BLaER1 (cell line): ENCODE data around the gene C3orf18.

Source experiments
- H3K27ac ChIP-seq: shearing (Covaris generic); formaldehyde crosslinking; 2 replicates; pipeline ENCODE4 v1.8.1; 2022
- H3K27me3 ChIP-seq: shearing (Covaris generic); formaldehyde crosslinking; 2 replicates; pipeline ENCODE4 v1.8.1; 2022
- H3K36me3 ChIP-seq: shearing (Covaris generic); formaldehyde crosslinking; 2 replicates; pipeline ENCODE4 v1.8.1; 2022
- H3K4me1 ChIP-seq: shearing (Covaris generic); formaldehyde crosslinking; 2 replicates; pipeline ENCODE4 v1.8.1; 2022
- H3K4me2 ChIP-seq: shearing (Covaris generic); formaldehyde crosslinking; 2 replicates; pipeline ENCODE4 v1.8.1; 2022
- H3K4me3 ChIP-seq: shearing (Covaris generic); formaldehyde crosslinking; 2 replicates; pipeline ENCODE4 v1.8.1; 2022
- H3K9ac ChIP-seq: shearing (Covaris generic); formaldehyde crosslinking; 2 replicates; pipeline ENCODE4 v1.8.1; 2022
- H3K9me3 ChIP-seq: shearing (Covaris generic); formaldehyde crosslinking; 2 replicates; pipeline ENCODE4 v1.8.1; 2022
- H4K20me1 ChIP-seq: shearing (Covaris generic); formaldehyde crosslinking; 2 replicates; pipeline ENCODE4 v1.8.1; 2022
- Cebpa-rat ChIP-seq: shearing (Covaris generic); IDR thresholded peaks from 2 replicates; pipeline ENCODE4 v1.8.1; 2022

The C3orf18 gene

GRCh38 chr3:50552598-50552997, 14.9 kb downstream of the C3orf18 start:
- no peaks in the 10 kb centered on the region for H3K9me3 ChIP-seq
- H3K9ac ChIP-seq = no peak overlapping the region
- no peaks in the 10 kb centered on the region for H3K27me3 ChIP-seq
- H3K27ac ChIP-seq = no peak overlapping the region
- no peaks in the 10 kb centered on the region for H3K4me1 ChIP-seq
- no peak for TF ChIP-seq Cebpa-rat
- no peak overlapping the region for H3K4me2 ChIP-seq
- H4K20me1 ChIP-seq = no peaks in the 10 kb centered on the region
- no peak overlapping the region for H3K4me3 ChIP-seq
- H3K36me3 ChIP-seq = no peaks in the 10 kb centered on the region

GRCh38 chr3:50551681-50552435, 15.7 kb downstream of the C3orf18 start:
- Histone ChIP-seq H3K9me3 (no peaks in the 10 kb centered on the region), H3K27ac (no peak overlapping the region), H3K9ac (no peak overlapping the region), H4K20me1 (no peaks in the 10 kb centered on the region; the same call in 1 of the 2 replicates), H3K4me2 (no peak overlapping the region), H3K4me3 (no peak overlapping the region), H3K36me3 (no peaks in the 10 kb centered on the region), H3K27me3 (no peaks in the 10 kb centered on the region), H3K4me1 (no peaks in the 10 kb centered on the region)
- no peak for TF ChIP-seq Cebpa-rat

- Histone ChIP-seq H3K27me3 (no peaks in the 10 kb centered on the region), H3K4me3 (no peak overlapping the region), H3K9ac (no peak overlapping the region; the same call in 1 of the 2 replicates), H3K27ac (no peak overlapping the region), H3K36me3 (no peaks in the 10 kb centered on the region), H4K20me1 (no peaks in the 10 kb centered on the region; the same call in 1 of the 2 replicates), H3K9me3 (no peaks in the 10 kb centered on the region), H3K4me1 (no peaks in the 10 kb centered on the region), H3K4me2 (no peak overlapping the region)
- TF ChIP-seq Cebpa-rat = no peak
Observed at GRCh38 chr3:50551054-50551659, 16.4 kb downstream of the C3orf18 start.

- no peaks in the 10 kb centered on the region; the same call in 1 of the 2 replicates for H4K20me1 ChIP-seq
- no peak overlapping the region for H3K27ac ChIP-seq
- no peak overlapping the region for H3K4me2 ChIP-seq
- no peaks in the 10 kb centered on the region for H3K4me1 ChIP-seq
- no peak overlapping the region for H3K9ac ChIP-seq
- no peaks in the 10 kb centered on the region for H3K27me3 ChIP-seq
- H3K9me3 ChIP-seq = no peaks in the 10 kb centered on the region
- H3K36me3 ChIP-seq = no peaks in the 10 kb centered on the region
- no peak for TF ChIP-seq Cebpa-rat
- no peak overlapping the region for H3K4me3 ChIP-seq
Observed at GRCh38 chr3:50550079-50550736, 17.3 kb downstream of the C3orf18 start.

GRCh38 chr3:50549226-50549625, 18.3 kb downstream of the C3orf18 start:
- H3K4me3 ChIP-seq = no peak overlapping the region
- H4K20me1 ChIP-seq = no peaks in the 10 kb centered on the region; the same call in 1 of the 2 replicates
- H3K36me3 ChIP-seq = no peaks in the 10 kb centered on the region
- no peaks in the 10 kb centered on the region for H3K27me3 ChIP-seq
- H3K4me2 ChIP-seq = no peak overlapping the region
- no peak overlapping the region for H3K27ac ChIP-seq
- no peak overlapping the region for H3K9ac ChIP-seq
- no peak for TF ChIP-seq Cebpa-rat
- H3K9me3 ChIP-seq = no peaks in the 10 kb centered on the region
- no peaks in the 10 kb centered on the region for H3K4me1 ChIP-seq

GRCh38 chr3:50545781-50546180, 21.8 kb downstream of the C3orf18 start:
- Histone ChIP-seq H3K36me3 (no peaks in the 10 kb centered on the region), H3K4me1 (peaks cover 8% of the 10 kb centered on the region; the same call in 1 of the 2 replicates), H3K27ac (no peak overlapping the region), H3K4me2 (no peak overlapping the region), H3K27me3 (no peaks in the 10 kb centered on the region), H3K4me3 (no peak overlapping the region), H3K9me3 (no peaks in the 10 kb centered on the region), H3K9ac (no peak overlapping the region), H4K20me1 (no peaks in the 10 kb centered on the region; the same call in 1 of the 2 replicates)
- TF ChIP-seq Cebpa-rat = no peak

- H3K4me3 ChIP-seq = no peak overlapping the region
- no peak for TF ChIP-seq Cebpa-rat
- peaks cover 8% of the 10 kb centered on the region; the same call in 1 of the 2 replicates for H3K4me1 ChIP-seq
- no peak overlapping the region for H3K4me2 ChIP-seq
- no peak overlapping the region for H3K27ac ChIP-seq
- H4K20me1 ChIP-seq = no peaks in the 10 kb centered on the region; the same call in 1 of the 2 replicates
- no peaks in the 10 kb centered on the region for H3K36me3 ChIP-seq
- no peaks in the 10 kb centered on the region for H3K27me3 ChIP-seq
- H3K9me3 ChIP-seq = no peaks in the 10 kb centered on the region
- no peak overlapping the region for H3K9ac ChIP-seq
Observed at GRCh38 chr3:50542177-50543034, 25.1 kb downstream of the C3orf18 start.

GRCh38 chr3:50539356-50540286, 27.9 kb downstream of the C3orf18 start:
- Histone ChIP-seq H3K27ac (no peak overlapping the region), H3K4me2 (no peak overlapping the region), H3K27me3 (no peaks in the 10 kb centered on the region), H3K9ac (no peak overlapping the region), H4K20me1 (peaks cover 6% of the 10 kb centered on the region; the same call in 1 of the 2 replicates), H3K36me3 (no peaks in the 10 kb centered on the region), H3K4me3 (no peak overlapping the region), H3K9me3 (no peaks in the 10 kb centered on the region), H3K4me1 (peaks cover 8% of the 10 kb centered on the region; the same call in 1 of the 2 replicates)
- TF ChIP-seq Cebpa-rat = no peak
